ENCODE measurements around the gene EID1.

GRCh38 chr15:48929661-48930060, 51.7 kb downstream of the EID1 start:
- TF ChIP-seq POLR2A (IDR thresholded peaks at IDR 0.05; ENCODE audit: low read depth, low read length) = no peak
- TF ChIP-seq POLR2AphosphoS5 (IDR thresholded peaks at IDR 0.05; ENCODE audit: low read depth, low read length) = no peak
